Stromal cell of bone marrow (primary cell): Measurements from ENCODE around the gene CDH12.
"Not testable (repeated sequence)": the region's sequence is repeated elsewhere in the genome, so short reads cannot be mapped to it uniquely, and the experiment has no call there.

Experiments
- DNase-seq: peaks from one replicate; pipeline ENCODE4 v3.0.0-alpha.2; 2012; ENCODE audit warnings: low read depth

CDH12 gene

DNA sequence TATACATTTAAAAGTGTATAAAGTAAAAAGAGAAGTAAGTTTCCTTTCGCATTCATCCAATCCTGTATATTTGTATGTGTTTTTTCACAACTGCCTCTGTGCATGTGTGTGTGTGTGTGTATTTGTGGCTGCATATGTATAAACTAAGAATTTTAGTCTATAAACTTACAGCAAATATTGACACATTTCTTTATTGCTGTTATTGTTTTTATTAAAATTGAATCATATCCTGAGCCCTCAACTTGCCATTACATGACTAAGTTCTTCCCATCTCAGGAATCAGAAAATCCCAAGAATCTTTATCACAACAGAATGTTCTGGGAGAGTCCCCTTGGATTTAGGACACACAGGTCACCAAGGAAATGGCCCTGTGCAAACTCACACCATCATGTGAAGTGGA, 712.7 kb downstream of the CDH12 start:
- DNase-seq: not testable (repeated sequence)

GRCh38 chr5:22139662-22140300, 713.4 kb downstream of the CDH12 start:
- not testable (repeated sequence) for DNase-seq

DNA sequence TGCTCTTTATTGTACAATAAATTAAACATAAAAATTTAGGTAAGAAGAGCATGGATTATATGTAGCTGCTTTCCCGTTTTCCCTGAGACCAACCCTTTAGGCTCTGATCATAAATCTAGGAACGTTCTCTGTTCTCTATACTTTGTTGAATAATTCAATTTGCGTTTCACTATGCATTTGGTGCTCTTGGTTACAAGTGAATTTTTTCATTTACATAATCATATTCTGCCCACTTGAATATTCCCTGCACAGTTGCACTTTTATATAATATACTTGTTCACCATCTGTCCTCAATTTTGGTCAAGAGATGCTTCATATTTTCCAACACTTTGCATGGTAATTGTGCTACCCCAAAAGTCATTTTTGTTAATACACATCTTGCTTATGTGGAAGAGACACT, 741.8 kb downstream of the CDH12 start:
- no peak for DNase-seq

GRCh38 chr5:22109315-22109714, 743.8 kb downstream of the CDH12 start:
- no peak for DNase-seq

GRCh38 chr5:22108545-22108944, 744.6 kb downstream of the CDH12 start:
- no peak for DNase-seq

DNA sequence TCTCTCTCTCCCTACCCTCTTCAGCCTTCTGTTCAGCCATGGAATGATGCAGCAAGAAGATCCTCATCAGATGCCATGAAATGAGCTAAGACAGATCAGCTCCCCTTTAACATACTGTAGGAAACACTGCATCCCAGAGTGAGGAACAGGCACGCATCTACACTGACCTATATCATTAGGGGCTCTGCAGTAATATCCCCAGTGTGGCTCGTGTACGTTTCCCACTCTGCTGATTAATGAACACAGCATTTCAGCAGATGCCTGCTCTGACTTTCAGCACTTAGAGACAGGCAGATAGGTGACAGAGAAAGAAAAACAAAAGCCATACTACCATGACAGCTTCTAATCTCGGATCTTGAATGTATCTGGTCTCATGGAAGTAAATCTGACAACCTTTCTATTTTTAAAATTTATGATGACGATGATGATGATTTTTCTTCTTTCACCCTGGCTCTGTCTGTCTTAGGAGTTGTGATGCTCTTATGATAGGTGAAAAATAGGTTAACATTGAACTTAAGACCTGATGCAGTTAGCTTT, 750.3 kb downstream of the CDH12 start:
- DNase-seq: no peak

DNA sequence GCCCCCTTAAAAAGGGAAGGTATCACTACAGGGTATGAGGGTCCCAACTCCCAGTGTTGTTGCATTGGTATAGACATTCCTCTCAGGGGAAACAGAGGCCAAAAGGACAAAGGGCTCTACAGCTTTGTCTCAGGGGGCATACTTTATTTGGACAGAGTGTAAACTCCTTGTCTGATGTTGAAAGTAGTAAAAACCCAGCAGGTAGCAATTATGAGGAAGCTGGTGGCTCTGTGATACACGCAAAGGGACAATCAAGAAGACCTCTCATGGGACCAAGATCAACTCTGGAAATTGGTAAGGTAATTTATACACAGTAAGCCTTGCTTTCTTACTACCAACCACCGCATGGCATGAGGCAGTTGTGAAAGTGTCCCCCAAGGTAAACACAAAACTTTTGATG, 764.6 kb downstream of the CDH12 start:
- DNase-seq: no peak

DNA sequence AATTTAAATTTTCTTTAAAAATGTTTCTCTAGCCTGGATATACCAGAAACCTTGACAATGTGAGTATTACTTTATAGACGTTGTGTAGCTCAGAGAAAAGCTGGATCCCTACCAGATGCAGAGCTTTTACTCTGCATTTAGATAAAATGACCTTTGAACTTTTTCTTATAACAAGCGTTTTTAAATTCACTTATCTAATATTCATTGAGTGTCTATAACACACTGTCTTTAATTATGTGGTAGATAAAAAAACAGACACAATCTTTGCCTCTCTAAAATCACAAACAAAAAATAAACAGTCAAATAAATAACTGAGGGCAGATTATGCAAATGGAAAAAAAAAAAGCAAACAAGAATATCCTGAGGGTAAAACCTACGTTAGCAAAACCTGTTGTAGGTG, 773.6 kb downstream of the CDH12 start:
- no peak for DNase-seq

GRCh38 chr5:22079002-22079401, 774.1 kb downstream of the CDH12 start:
- no peak for DNase-seq

DNA sequence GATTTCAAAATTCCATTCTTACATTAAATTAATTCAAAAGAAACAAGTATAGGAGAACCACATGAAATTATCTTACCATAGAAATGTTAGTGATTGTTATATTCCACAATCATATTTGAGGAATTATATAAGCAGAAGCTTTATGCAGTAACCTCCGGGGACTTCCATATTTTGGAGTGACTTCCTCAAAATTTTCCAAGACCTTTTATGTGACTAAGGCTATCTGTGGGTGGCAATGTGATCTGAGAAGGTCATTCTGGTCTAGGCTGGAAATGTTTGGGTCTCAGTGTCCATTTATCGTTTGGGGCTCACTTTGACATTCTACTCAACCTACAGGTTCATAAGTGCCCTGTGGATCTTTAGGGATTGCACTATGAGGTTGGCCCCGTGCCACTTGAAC, 776.6 kb downstream of the CDH12 start:
- no peak for DNase-seq

- DNase-seq: no peak
Observed at GRCh38 chr5:22070186-22070728, 782.9 kb downstream of the CDH12 start.

DNA sequence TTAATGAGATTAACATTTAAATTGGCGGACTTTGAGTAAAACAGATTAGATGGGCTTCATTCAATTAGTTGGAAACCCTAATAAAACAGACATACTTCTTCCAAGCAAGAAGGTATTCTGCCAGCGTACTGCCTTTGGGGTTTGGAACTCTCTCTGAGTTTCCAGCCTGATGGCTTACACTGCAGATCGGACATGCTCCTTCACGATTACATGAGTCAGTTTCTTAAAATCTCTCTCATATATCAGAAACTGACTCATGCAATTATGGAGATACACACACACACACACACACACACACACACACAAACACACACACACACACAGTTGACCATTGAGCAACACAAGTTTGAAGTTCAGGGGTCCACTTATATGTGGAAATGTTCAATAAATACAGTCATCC, 789.4 kb downstream of the CDH12 start:
- no peak for DNase-seq

GRCh38 chr5:22058620-22059019, 794.5 kb downstream of the CDH12 start:
- no peak for DNase-seq

DNA sequence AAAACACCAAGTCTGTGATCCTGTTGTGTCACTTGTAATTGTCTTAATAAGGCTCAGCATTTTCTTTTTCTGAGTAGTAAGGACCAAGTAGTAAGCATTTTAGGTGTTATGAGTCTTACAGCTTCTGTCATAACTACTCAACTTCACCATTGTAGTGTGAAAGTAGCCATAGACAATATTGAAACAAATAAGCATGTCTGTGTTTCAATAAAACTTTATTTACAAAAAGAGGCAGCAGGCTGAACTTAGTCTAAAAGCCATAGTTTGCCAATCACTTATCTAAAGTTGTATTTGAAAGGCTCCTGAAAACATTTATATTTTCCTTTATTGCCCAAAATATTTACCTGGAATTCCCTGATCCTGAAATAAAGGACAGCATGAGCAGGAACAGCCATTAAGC, 796.1 kb downstream of the CDH12 start:
- DNase-seq: no peak

GRCh38 chr5:22056601-22057000, 796.5 kb downstream of the CDH12 start:
- DNase-seq: no peak

GRCh38 chr5:22053195-22053594, 799.9 kb downstream of the CDH12 start:
- no peak for DNase-seq

GRCh38 chr5:22051881-22052280, 801.3 kb downstream of the CDH12 start:
- DNase-seq: no peak

DNA sequence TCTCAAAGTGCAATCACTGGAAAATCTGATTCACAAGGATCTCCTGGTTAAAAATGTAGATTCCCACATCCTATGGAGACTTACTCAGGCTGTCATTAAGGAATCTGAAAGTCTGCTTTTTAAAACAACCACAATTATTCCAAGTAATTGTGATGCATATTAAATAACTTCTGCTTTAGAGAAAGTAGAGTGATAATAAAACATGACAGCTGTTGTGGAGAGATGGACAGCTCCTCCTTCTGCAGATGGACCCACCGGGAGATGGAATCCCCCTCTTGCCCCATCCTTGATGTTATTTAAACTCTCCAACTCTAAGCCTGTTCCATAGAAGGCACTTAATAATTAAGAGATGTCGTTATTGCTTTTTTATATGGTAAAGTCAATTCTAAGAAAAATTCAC, 802.2 kb downstream of the CDH12 start:
- no peak for DNase-seq

- no peak for DNase-seq
Observed at GRCh38 chr5:22044229-22044628, 808.9 kb downstream of the CDH12 start.

DNA sequence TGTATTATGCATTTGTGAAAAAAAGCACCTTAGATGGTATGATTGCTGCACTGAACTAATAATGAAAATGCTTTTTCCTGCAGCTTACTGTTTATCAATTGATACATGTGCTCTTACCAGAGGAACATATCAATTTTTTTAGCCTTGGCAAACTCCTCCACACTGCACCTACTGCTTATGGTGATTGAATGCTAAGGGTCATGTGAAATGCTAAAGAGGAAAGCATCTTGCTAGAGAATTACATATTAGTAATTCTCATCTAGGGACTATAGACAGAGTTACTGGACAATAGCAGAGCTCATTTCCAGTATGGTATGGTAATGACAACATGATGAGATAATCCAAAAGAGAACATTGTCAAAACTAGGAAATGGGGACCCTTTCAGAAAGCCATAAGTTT, 817.1 kb downstream of the CDH12 start:
- DNase-seq: no peak

DNA sequence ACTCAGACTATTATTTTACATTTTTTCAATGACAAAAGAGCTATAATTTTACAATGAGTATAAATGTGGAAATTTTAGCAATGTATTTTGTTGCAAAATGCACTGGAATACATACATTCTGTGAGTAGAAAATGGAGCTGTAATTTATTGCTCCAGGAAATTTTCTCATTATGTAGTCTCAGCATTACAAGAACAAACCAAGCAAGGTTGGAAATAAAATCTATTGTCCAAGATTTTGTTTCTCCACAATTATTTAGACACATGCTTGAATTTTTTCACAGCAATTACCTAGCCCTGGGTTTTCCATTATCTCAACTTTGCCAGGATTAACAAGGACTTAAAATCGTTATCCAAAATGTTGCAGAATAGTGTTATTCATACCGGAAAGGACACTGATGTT, 820.1 kb downstream of the CDH12 start:
- DNase-seq: no peak

- DNase-seq: no peak
Observed at GRCh38 chr5:22023784-22024183, 829.4 kb downstream of the CDH12 start.

DNA sequence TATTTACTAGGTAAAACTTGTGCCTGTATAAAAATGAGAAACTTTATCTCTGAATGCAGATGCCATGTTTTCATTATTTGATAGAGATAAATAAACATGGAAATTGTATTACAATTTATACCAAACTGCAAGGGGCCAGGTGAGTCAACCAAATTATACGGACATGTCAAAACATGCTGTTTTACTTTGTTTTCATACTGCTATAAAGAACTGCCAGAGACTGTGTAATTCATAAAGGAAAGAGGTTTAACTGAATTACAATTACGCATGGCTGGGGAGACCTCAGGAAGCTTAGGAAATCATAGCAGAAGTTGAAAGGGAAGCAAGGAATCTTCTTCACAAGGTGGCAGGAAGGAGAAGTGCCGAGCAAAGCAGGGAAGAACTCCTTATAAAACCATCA, 840.3 kb downstream of the CDH12 start:
- not testable (repeated sequence) for DNase-seq

- DNase-seq: not testable (repeated sequence)
Observed at GRCh38 chr5:22010808-22011207, 842.3 kb downstream of the CDH12 start.
